Measurements from ENCODE around the gene SUPT6H. TPM values are rescaled to one million over a fixed set of nuclear protein-coding genes. Genes with fewer than 3 reads are reported as not detected.
"Not testable (repeated sequence)": the region's sequence is repeated elsewhere in the genome, so short reads cannot be mapped to it uniquely, and the experiment has no call there.

SUPT6H gene
- total RNA-seq, 2 experiments from 2014 or later = 77.0 to 77.9 TPM

- Mint-ChIP-seq H3K9me3 (no peaks in the 10 kb centered on the region), H3K27ac (no peak overlapping the region), H3K4me1 (peaks cover 26% of the 10 kb centered on the region), H3K36me3 (peaks cover 40% of the 10 kb centered on the region), H3K4me3 (no peak overlapping the region), H3K27me3 (no peaks in the 10 kb centered on the region)
- no peak for DNase-seq
These were observed 20.4 kb upstream of the SUPT6H start for GRCh38 chr17:28641579-28641978.

- no peaks in the 10 kb centered on the region for H3K9me3 Mint-ChIP-seq
- H3K27me3 Mint-ChIP-seq = no peaks in the 10 kb centered on the region
- H3K4me1 Mint-ChIP-seq = peaks cover 31% of the 10 kb centered on the region
- H3K27ac Mint-ChIP-seq = peak overlapping the region; percentile 81
- DNase-seq = peak; percentile 38
- peaks cover 35% of the 10 kb centered on the region for H3K36me3 Mint-ChIP-seq
- peak overlapping the region; percentile 87 for H3K4me3 Mint-ChIP-seq
These were observed 17.8 kb upstream of the SUPT6H start for GRCh38 chr17:28643983-28644786.

- H3K9me3 Mint-ChIP-seq = no peaks in the 10 kb centered on the region
- H3K36me3 Mint-ChIP-seq = peaks cover 30% of the 10 kb centered on the region
These were observed 17.0 kb upstream of the SUPT6H start, which contains the start of gene BLTP2 for GRCh38 chr17:28644787-28645575. Gene BLTP2, minus strand, starts transcription at chr17:28645158. Its CDS starts 102 bp downstream, at chr17:28645056.

GRCh38 chr17:28645576-28645939 lies 16.4 kb upstream of the SUPT6H start:
- H3K36me3 Mint-ChIP-seq = peaks cover 28% of the 10 kb centered on the region
- no peaks in the 10 kb centered on the region for H3K27me3 Mint-ChIP-seq
- peak overlapping the region; percentile 87 for H3K4me3 Mint-ChIP-seq
- peak overlapping the region; percentile 88 for H3K27ac Mint-ChIP-seq
- H3K4me1 Mint-ChIP-seq = peaks cover 31% of the 10 kb centered on the region
- no peaks in the 10 kb centered on the region for H3K9me3 Mint-ChIP-seq
- no peak for DNase-seq

More at GRCh38 chr17:28644787-28645575, 17.0 kb upstream of the SUPT6H start, which contains the start of gene BLTP2:
- DNase-seq = peak; percentile 97
- peak within 1 kb of the TSS; percentile 88 for H3K27ac Mint-ChIP-seq
- H3K27me3 Mint-ChIP-seq = no peaks in the 10 kb centered on the region
- H3K4me1 Mint-ChIP-seq = peaks cover 31% of the 10 kb centered on the region
- H3K4me3 Mint-ChIP-seq = peak within 1 kb of the TSS; percentile 87

- H3K4me1 Mint-ChIP-seq = peaks cover 31% of the 10 kb centered on the region
- peak overlapping the region; percentile 87 for H3K4me3 Mint-ChIP-seq
- no peaks in the 10 kb centered on the region for H3K27me3 Mint-ChIP-seq
- DNase-seq = no peak
- H3K36me3 Mint-ChIP-seq = peaks cover 23% of the 10 kb centered on the region
- H3K27ac Mint-ChIP-seq = peak overlapping the region; percentile 88
- no peaks in the 10 kb centered on the region for H3K9me3 Mint-ChIP-seq
These were observed 15.8 kb upstream of the SUPT6H start for GRCh38 chr17:28646039-28646754.

- no peak overlapping the region for H3K4me3 Mint-ChIP-seq
- no peak overlapping the region for H3K27ac Mint-ChIP-seq
These were observed 13.3 kb upstream of the SUPT6H start for GRCh38 chr17:28648698-28649097.

GRCh38 chr17:28655160-28655559 lies 6.8 kb upstream of the SUPT6H start:
- no peak for DNase-seq
- Mint-ChIP-seq H3K4me3 (no peak overlapping the region), H3K27me3 (no peaks in the 10 kb centered on the region), H3K27ac (no peak overlapping the region), H3K9me3 (no peaks in the 10 kb centered on the region), H3K36me3 (peaks cover 17% of the 10 kb centered on the region), H3K4me1 (peaks cover 12% of the 10 kb centered on the region)

More at GRCh38 chr17:28648698-28649097, 13.3 kb upstream of the SUPT6H start:
- H3K9me3 Mint-ChIP-seq = no peaks in the 10 kb centered on the region
- peaks cover 22% of the 10 kb centered on the region for H3K4me1 Mint-ChIP-seq
- no peaks in the 10 kb centered on the region for H3K27me3 Mint-ChIP-seq
- peaks cover 10% of the 10 kb centered on the region for H3K36me3 Mint-ChIP-seq
- DNase-seq = no peak

GRCh38 chr17:28657756-28658155 lies 4.2 kb upstream of the SUPT6H start:
- peak overlapping the region; percentile 71 for H3K27ac Mint-ChIP-seq
- peaks cover 21% of the 10 kb centered on the region for H3K36me3 Mint-ChIP-seq
- peaks cover 22% of the 10 kb centered on the region for H3K4me1 Mint-ChIP-seq
- H3K4me3 Mint-ChIP-seq = no peak overlapping the region
- no peaks in the 10 kb centered on the region for H3K9me3 Mint-ChIP-seq
- no peaks in the 10 kb centered on the region for H3K27me3 Mint-ChIP-seq
- DNase-seq = no peak

GRCh38 chr17:28658342-28658741 lies 3.7 kb upstream of the SUPT6H start:
- peaks cover 28% of the 10 kb centered on the region for H3K4me1 Mint-ChIP-seq
- not testable (repeated sequence) for H3K27me3 Mint-ChIP-seq, H3K4me3 Mint-ChIP-seq, H3K9me3 Mint-ChIP-seq, DNase-seq, H3K27ac Mint-ChIP-seq
- peaks cover 26% of the 10 kb centered on the region for H3K36me3 Mint-ChIP-seq

GRCh38 chr17:28658766-28659496 lies 3.1 kb upstream of the SUPT6H start:
- not testable (repeated sequence) for DNase-seq, H3K9me3 Mint-ChIP-seq, H3K27me3 Mint-ChIP-seq, H3K4me3 Mint-ChIP-seq, H3K27ac Mint-ChIP-seq
- peaks cover 32% of the 10 kb centered on the region for H3K4me1 Mint-ChIP-seq
- peaks cover 28% of the 10 kb centered on the region for H3K36me3 Mint-ChIP-seq

GRCh38 chr17:28659497-28659881 lies 2.5 kb upstream of the SUPT6H start:
- Mint-ChIP-seq H3K4me1 (peaks cover 36% of the 10 kb centered on the region), H3K36me3 (peaks cover 29% of the 10 kb centered on the region)
- not testable (repeated sequence) for DNase-seq, H3K9me3 Mint-ChIP-seq, H3K27ac Mint-ChIP-seq, H3K27me3 Mint-ChIP-seq, H3K4me3 Mint-ChIP-seq

GRCh38 chr17:28662527-28662829 lies 473 bp downstream of the SUPT6H start:
- DNase-seq = no peak
- Mint-ChIP-seq H3K4me1 (peaks cover 41% of the 10 kb centered on the region), H3K4me3 (peak overlapping the region; percentile 99), H3K27me3 (no peaks in the 10 kb centered on the region), H3K27ac (peak overlapping the region; percentile 98), H3K9me3 (no peaks in the 10 kb centered on the region), H3K36me3 (peaks cover 41% of the 10 kb centered on the region)

GRCh38 chr17:28663723-28664122 lies 1.7 kb downstream of the SUPT6H start:
- Mint-ChIP-seq H3K4me1 (peaks cover 48% of the 10 kb centered on the region), H3K36me3 (peaks cover 37% of the 10 kb centered on the region), H3K27ac (peak overlapping the region; percentile 98), H3K27me3 (no peaks in the 10 kb centered on the region), H3K9me3 (no peaks in the 10 kb centered on the region), H3K4me3 (peak overlapping the region; percentile 99)
- no peak for DNase-seq

GRCh38 chr17:28665994-28666393 lies 4.0 kb downstream of the SUPT6H start:
- no peak for DNase-seq
- H3K9me3 Mint-ChIP-seq = no peaks in the 10 kb centered on the region
- peaks cover 27% of the 10 kb centered on the region for H3K36me3 Mint-ChIP-seq
- no peak overlapping the region for H3K27ac Mint-ChIP-seq
- H3K27me3 Mint-ChIP-seq = no peaks in the 10 kb centered on the region
- no peak overlapping the region for H3K4me3 Mint-ChIP-seq
- H3K4me1 Mint-ChIP-seq = peaks cover 42% of the 10 kb centered on the region

Data from activated naive CD8-positive, alpha-beta T cell treated with anti-CD3 and anti-CD28 coated beads for 36 hours (primary cell).